Liver (tissue), 9 donors: Measurements from ENCODE around the gene CCNI2. TPM values are rescaled to one million over a fixed set of nuclear protein-coding genes. Genes with fewer than 3 reads are reported as not detected.

Experiments used
- DNase-seq: peaks from one replicate; pipeline ENCODE4 v3.0.0-alpha.2; 2017; ENCODE audit warnings: low spot score
- H3K27ac ChIP-seq, 2 donors: one replicate each; pipeline ENCODE4 v1.7.0; 2013; ENCODE audit warnings: inconsistent platforms in 2 of 2, low read length in 2 of 2, control low read depth in 1 of 2, low read depth in 1 of 2, mild to moderate bottlenecking in 1 of 2
- H3K27me3 ChIP-seq, 4 donors: one replicate each; pipeline versions ENCODE4 v1.6.1 to v1.7.0; 2013; ENCODE audit warnings: low read length in 3 of 4, inconsistent platforms in 1 of 4, mild to moderate bottlenecking in 1 of 4, moderate library complexity in 1 of 4; ENCODE audit not compliant: control insufficient read depth in 4 of 4, insufficient read depth in 4 of 4
- H3K36me3 ChIP-seq, 4 donors: one replicate each; pipeline versions ENCODE4 v1.6.1 to v1.7.0; 2013; ENCODE audit warnings: low read length in 3 of 4, mild to moderate bottlenecking in 3 of 4, low read depth in 1 of 4, moderate library complexity in 1 of 4; ENCODE audit not compliant: control insufficient read depth in 4 of 4, insufficient read depth in 3 of 4
- H3K4me1 ChIP-seq, 4 donors: one replicate each; pipeline versions ENCODE4 v1.6.1 to v1.7.0; 2013; ENCODE audit warnings: low read length in 3 of 4, mild to moderate bottlenecking in 3 of 4, moderate library complexity in 1 of 4; ENCODE audit not compliant: control insufficient read depth in 4 of 4, insufficient read depth in 4 of 4
- H3K4me3 ChIP-seq, 3 donors: one replicate each; pipeline versions ENCODE4 v1.6.1 to v1.7.0; 2013; ENCODE audit warnings: low read length in 3 of 3, control low read depth in 1 of 3, low read depth in 1 of 3, mild to moderate bottlenecking in 1 of 3
- H3K9ac ChIP-seq, 2 donors: one replicate each; pipeline ENCODE4 v1.7.0; 2013; ENCODE audit warnings: low read length in 2 of 2, mild to moderate bottlenecking in 2 of 2, moderate library complexity in 2 of 2, control low read depth in 1 of 2, low read depth in 1 of 2
- H3K9me3 ChIP-seq, 4 donors: one replicate each; pipeline versions ENCODE4 v1.6.1 to v1.7.0; 2013; ENCODE audit warnings: low read length in 3 of 4; ENCODE audit not compliant: control insufficient read depth in 4 of 4
- EGR1 ChIP-seq, 2 donors: IDR thresholded peaks; 2 replicates each; pipeline ENCODE4 v1.6.1; 2016 to 2018; ENCODE audit warnings: antibody characterized with exemption in 2 of 2, low read depth in 2 of 2
- FOXA1 ChIP-seq: IDR thresholded peaks from 2 replicates; pipeline ENCODE4 v1.6.1; 2016; ENCODE audit warnings: antibody characterized with exemption
- FOXA2 ChIP-seq: IDR thresholded peaks from 2 replicates; pipeline ENCODE4 v1.6.1; 2016; ENCODE audit warnings: antibody characterized with exemption
- GABPA ChIP-seq, 2 donors: IDR thresholded peaks in 1 of 2; conservative IDR thresholded peaks in 1 of 2; 2 replicates each; pipeline ENCODE4 v1.6.1; 2016; ENCODE audit warnings: antibody characterized with exemption in 2 of 2, mild to moderate bottlenecking in 1 of 2, moderate library complexity in 1 of 2
- HNF4A ChIP-seq, 2 donors: conservative IDR thresholded peaks; 2 replicates each; pipeline ENCODE4 v1.6.1; 2016; ENCODE audit warnings: antibody characterized with exemption in 2 of 2, mild to moderate bottlenecking in 2 of 2
- HNF4G ChIP-seq: IDR thresholded peaks from 2 replicates; pipeline ENCODE4 v1.6.1; 2016; ENCODE audit warnings: antibody characterized with exemption
- JUND ChIP-seq, 2 donors: IDR thresholded peaks; 2 replicates each; pipeline ENCODE4 v1.6.1; 2016; ENCODE audit warnings: antibody characterized with exemption in 2 of 2
- NR2F2 ChIP-seq: IDR thresholded peaks from 2 replicates; pipeline ENCODE4 v1.6.1; 2016; ENCODE audit warnings: antibody characterized with exemption
- RAD21 ChIP-seq, 2 donors: IDR thresholded peaks; 2 replicates each; pipeline ENCODE4 v1.6.1; 2016; ENCODE audit warnings: antibody characterized with exemption in 2 of 2, mild to moderate bottlenecking in 2 of 2
- RXRA ChIP-seq, 2 donors: IDR thresholded peaks; 2 replicates each; pipeline ENCODE4 v1.6.1; 2017 to 2018; ENCODE audit warnings: antibody characterized with exemption in 2 of 2, mild to moderate bottlenecking in 1 of 2
- SP1 ChIP-seq: IDR thresholded peaks from 2 replicates; pipeline ENCODE4 v1.6.1; 2018; ENCODE audit warnings: antibody characterized with exemption, mild to moderate bottlenecking
- TAF1 ChIP-seq: conservative IDR thresholded peaks from 2 replicates; pipeline ENCODE4 v1.6.1; 2016; ENCODE audit warnings: antibody characterized with exemption, mild to moderate bottlenecking
- YY1 ChIP-seq: IDR thresholded peaks from 2 replicates; pipeline ENCODE4 v1.6.1; 2016; ENCODE audit warnings: antibody characterized with exemption, mild to moderate bottlenecking
- WGBS: extraction: QIAGEN DNeasy Blood & Tissue Kit; methylation state at CpG from one replicate; pipeline ENCODE4 v1.1.7; 2013; 5-methylcytosine and 5-hydroxymethylcytosine counted together
- polyA plus RNA-seq, 2 donors: library from polyadenylated mRNA; stranded (reverse) in 1 of 2; unstranded in 1 of 2; fragments of 200-250 nt in 1 of 2; fragments of >200 nt in 1 of 2; fragmentation: Nextera tagmentation in 1 of 2; extraction: Ambion mirVana in 1 of 2; gene quantifications; one replicate each; pipeline versions ENCODE4 v1.2.1 to v1.2.3, GENCODE V29; 2013 to 2015
- total RNA-seq, 2 donors: library from RNA; depleted of rRNA; stranded (reverse); fragments of >200 nt; gene quantifications; one replicate each; pipeline ENCODE4 v1.2.3, GENCODE V29; 2014
- TF ChIP-seq, protein P1 (sequence below): IDR thresholded peaks from 2 replicates; pipeline ENCODE4 v1.6.1; 2016; ENCODE audit warnings: antibody characterized with exemption, mild to moderate bottlenecking
- TF ChIP-seq, protein P2 (sequence below): IDR thresholded peaks from 2 replicates; pipeline ENCODE4 v1.6.1; 2016; ENCODE audit warnings: antibody characterized with exemption
- TF ChIP-seq, protein P3 (sequence below): fragments of 150-350 bp; IDR thresholded peaks from 2 replicates; pipeline ENCODE4 v1.5.1; 2017; ENCODE audit warnings: improper control_type of control experiment, low read depth, low read length; ENCODE audit not compliant: missing input control
- TF ChIP-seq, protein P4 (sequence below): IDR thresholded peaks from 2 replicates; pipeline ENCODE4 v1.6.1; 2016; ENCODE audit warnings: antibody characterized with exemption
- TF ChIP-seq, protein P5 (sequence below): IDR thresholded peaks from 2 replicates; pipeline ENCODE4 v1.6.1; 2016; ENCODE audit warnings: antibody characterized with exemption
- donor health status: healthy.
- donor health status: healthy.
- donor health status: healthy.
- donor health status: healthy.
- donor health status: healthy.

Gene CCNI2
- total and polyA plus RNA-seq, 4 donors, result 0.02 to 0.57 (median 0.11) TPM

DNA sequence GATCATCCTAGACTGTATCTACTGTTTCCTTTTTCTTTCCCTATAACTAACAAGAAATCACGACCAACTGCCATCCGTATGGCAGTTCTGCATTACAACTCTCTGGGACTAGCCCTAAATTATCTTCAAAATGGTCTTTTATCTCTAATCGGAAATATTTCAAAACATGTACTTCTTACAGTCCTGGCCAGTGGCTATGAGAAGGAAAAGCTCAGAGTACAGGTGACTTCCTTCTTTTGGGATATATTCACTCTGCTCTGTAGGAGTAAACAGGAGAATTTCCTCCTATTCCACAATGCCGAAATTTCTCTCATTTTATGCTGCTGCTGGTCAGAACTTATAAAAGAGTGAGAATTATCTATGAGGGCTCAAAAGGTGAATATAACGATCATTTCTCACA lies 31.6 kb downstream of the CCNI2 start:
- DNase-seq, result no peak
- 95% methylated on average over 5 of the region's 5 CpGs for WGBS
- TF ChIP-seq JUND (IDR thresholded peaks at IDR 0.05) (no peak), GABPA (IDR thresholded peaks at IDR 0.05 in 1 of 2, conservative IDR thresholded peaks at IDR 0.05 in 1 of 2) (no peak), HNF4G (no peak), FOXA1 (no peak), YY1 (no peak), HNF4A (conservative IDR thresholded peaks at IDR 0.05) (no peak), NR2F2 (no peak), SP1 (no peak), EGR1 (IDR thresholded peaks at IDR 0.05; ENCODE audit: low read depth in 2 of 2) (no peak), RAD21 (IDR thresholded peaks at IDR 0.05) (no peak)
- TF ChIP-seq, protein P1, sequence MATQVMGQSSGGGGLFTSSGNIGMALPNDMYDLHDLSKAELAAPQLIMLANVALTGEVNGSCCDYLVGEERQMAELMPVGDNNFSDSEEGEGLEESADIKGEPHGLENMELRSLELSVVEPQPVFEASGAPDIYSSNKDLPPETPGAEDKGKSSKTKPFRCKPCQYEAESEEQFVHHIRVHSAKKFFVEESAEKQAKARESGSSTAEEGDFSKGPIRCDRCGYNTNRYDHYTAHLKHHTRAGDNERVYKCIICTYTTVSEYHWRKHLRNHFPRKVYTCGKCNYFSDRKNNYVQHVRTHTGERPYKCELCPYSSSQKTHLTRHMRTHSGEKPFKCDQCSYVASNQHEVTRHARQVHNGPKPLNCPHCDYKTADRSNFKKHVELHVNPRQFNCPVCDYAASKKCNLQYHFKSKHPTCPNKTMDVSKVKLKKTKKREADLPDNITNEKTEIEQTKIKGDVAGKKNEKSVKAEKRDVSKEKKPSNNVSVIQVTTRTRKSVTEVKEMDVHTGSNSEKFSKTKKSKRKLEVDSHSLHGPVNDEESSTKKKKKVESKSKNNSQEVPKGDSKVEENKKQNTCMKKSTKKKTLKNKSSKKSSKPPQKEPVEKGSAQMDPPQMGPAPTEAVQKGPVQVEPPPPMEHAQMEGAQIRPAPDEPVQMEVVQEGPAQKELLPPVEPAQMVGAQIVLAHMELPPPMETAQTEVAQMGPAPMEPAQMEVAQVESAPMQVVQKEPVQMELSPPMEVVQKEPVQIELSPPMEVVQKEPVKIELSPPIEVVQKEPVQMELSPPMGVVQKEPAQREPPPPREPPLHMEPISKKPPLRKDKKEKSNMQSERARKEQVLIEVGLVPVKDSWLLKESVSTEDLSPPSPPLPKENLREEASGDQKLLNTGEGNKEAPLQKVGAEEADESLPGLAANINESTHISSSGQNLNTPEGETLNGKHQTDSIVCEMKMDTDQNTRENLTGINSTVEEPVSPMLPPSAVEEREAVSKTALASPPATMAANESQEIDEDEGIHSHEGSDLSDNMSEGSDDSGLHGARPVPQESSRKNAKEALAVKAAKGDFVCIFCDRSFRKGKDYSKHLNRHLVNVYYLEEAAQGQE, result no peak
- TF ChIP-seq, protein P2, sequence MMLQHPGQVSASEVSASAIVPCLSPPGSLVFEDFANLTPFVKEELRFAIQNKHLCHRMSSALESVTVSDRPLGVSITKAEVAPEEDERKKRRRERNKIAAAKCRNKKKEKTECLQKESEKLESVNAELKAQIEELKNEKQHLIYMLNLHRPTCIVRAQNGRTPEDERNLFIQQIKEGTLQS, result no peak
- TF ChIP-seq, protein P3, sequence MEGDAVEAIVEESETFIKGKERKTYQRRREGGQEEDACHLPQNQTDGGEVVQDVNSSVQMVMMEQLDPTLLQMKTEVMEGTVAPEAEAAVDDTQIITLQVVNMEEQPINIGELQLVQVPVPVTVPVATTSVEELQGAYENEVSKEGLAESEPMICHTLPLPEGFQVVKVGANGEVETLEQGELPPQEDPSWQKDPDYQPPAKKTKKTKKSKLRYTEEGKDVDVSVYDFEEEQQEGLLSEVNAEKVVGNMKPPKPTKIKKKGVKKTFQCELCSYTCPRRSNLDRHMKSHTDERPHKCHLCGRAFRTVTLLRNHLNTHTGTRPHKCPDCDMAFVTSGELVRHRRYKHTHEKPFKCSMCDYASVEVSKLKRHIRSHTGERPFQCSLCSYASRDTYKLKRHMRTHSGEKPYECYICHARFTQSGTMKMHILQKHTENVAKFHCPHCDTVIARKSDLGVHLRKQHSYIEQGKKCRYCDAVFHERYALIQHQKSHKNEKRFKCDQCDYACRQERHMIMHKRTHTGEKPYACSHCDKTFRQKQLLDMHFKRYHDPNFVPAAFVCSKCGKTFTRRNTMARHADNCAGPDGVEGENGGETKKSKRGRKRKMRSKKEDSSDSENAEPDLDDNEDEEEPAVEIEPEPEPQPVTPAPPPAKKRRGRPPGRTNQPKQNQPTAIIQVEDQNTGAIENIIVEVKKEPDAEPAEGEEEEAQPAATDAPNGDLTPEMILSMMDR, result no peak
- TF ChIP-seq, protein P4, sequence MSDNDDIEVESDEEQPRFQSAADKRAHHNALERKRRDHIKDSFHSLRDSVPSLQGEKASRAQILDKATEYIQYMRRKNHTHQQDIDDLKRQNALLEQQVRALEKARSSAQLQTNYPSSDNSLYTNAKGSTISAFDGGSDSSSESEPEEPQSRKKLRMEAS, result no peak
- no peaks in the 10 kb centered on the region for H3K27me3 ChIP-seq
- no peak overlapping the region for H3K4me3 ChIP-seq
- no peak overlapping the region for H3K27ac ChIP-seq
- no peaks in the 10 kb centered on the region for H3K9me3 ChIP-seq
- peaks cover 3 to 24% (median 7%) of the 10 kb centered on the region in 4 donors for H3K4me1 ChIP-seq
- no peak overlapping the region for H3K9ac ChIP-seq
- H3K36me3 ChIP-seq, result no peaks in the 10 kb centered on the region

DNA sequence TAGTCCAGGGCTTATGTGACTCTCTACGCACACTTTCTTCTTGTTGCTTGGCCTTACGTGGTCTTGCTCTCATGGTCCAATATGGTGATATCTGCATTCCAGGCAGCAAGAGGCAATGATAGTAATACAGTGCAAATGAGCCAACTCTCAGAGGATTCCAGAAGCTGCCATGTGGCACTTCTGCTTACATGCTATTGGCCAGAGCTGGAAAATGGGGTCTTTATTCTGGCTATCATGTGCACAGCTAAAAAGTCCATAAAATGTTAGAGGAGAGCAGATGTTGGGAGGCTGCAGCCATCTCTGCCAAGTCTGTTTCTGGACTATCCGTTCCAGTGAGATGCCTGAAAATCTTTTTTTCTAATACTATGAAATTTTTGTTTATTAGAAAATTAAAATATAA lies 32.7 kb downstream of the CCNI2 start:
- Histone ChIP-seq H3K27ac (no peak overlapping the region), H3K4me3 (no peak overlapping the region), H3K27me3 (no peaks in the 10 kb centered on the region), H3K36me3 (no peaks in the 10 kb centered on the region), H3K9me3 (no peaks in the 10 kb centered on the region), H3K9ac (no peak overlapping the region), H3K4me1 (peaks cover 3 to 23% (median 7%) of the 10 kb centered on the region in 4 donors)
- DNase-seq, result no peak
- TF ChIP-seq, protein P5, sequence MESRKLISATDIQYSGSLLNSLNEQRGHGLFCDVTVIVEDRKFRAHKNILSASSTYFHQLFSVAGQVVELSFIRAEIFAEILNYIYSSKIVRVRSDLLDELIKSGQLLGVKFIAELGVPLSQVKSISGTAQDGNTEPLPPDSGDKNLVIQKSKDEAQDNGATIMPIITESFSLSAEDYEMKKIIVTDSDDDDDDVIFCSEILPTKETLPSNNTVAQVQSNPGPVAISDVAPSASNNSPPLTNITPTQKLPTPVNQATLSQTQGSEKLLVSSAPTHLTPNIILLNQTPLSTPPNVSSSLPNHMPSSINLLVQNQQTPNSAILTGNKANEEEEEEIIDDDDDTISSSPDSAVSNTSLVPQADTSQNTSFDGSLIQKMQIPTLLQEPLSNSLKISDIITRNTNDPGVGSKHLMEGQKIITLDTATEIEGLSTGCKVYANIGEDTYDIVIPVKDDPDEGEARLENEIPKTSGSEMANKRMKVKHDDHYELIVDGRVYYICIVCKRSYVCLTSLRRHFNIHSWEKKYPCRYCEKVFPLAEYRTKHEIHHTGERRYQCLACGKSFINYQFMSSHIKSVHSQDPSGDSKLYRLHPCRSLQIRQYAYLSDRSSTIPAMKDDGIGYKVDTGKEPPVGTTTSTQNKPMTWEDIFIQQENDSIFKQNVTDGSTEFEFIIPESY, result no peak
- TF ChIP-seq, protein P4, result no peak
- TF ChIP-seq, protein P1, result no peak
- TF ChIP-seq GABPA (IDR thresholded peaks at IDR 0.05 in 1 of 2, conservative IDR thresholded peaks at IDR 0.05 in 1 of 2), result no peak
- no peak for TF ChIP-seq HNF4G
- no peak for TF ChIP-seq TAF1
- TF ChIP-seq RXRA (IDR thresholded peaks at IDR 0.05), result no peak
- TF ChIP-seq JUND (IDR thresholded peaks at IDR 0.05), result no peak
- TF ChIP-seq NR2F2, result no peak
- no peak for TF ChIP-seq FOXA2
- TF ChIP-seq FOXA1, result no peak
- no peak for TF ChIP-seq RAD21 (IDR thresholded peaks at IDR 0.05)
- TF ChIP-seq HNF4A (conservative IDR thresholded peaks at IDR 0.05), result no peak
- TF ChIP-seq, protein P2, result no peak
- WGBS, result 96% methylated on average over 3 of the region's 3 CpGs
